Smooth muscle cell (in vitro differentiated cells): ENCODE data around the gene BARHL2. TPM values are rescaled to one million over a fixed set of nuclear protein-coding genes. Genes with fewer than 3 reads are reported as not detected.

Experiments used
- DNase-seq: peaks from one replicate; lab custom pipeline; 2025; ENCODE audit not compliant: unreplicated experiment; lab: John Stamatoyannopoulos, UW
- H2AFZ ChIP-seq: fragments of 200-600 bp; sonication (generic); 2 replicates; pipeline ENCODE4 v1.6.0; 2016; ENCODE audit warnings: antibody characterized with exemption, low read depth, mild to moderate bottlenecking
- H3F3A ChIP-seq: fragments of 200-600 bp; sonication (generic); 2 replicates; pipeline ENCODE4 v1.6.0; 2017; ENCODE audit warnings: antibody characterized with exemption, low read depth
- H3K27ac ChIP-seq: fragments of 200-600 bp; sonication (generic); 2 replicates; pipeline ENCODE4 v1.5.1; 2016; ENCODE audit warnings: low read depth, mild to moderate bottlenecking
- H3K27me3 ChIP-seq: fragments of 200-600 bp; sonication (generic); 2 replicates; pipeline ENCODE4 v1.6.1; 2016; ENCODE audit warnings: low read depth, mild to moderate bottlenecking
- H3K36me3 ChIP-seq: fragments of 200-600 bp; sonication (generic); 2 replicates; pipeline ENCODE4 v1.5.1; 2016; ENCODE audit warnings: low read depth
- H3K4me1 ChIP-seq: fragments of 200-600 bp; sonication (generic); 2 replicates; pipeline ENCODE4 v1.5.1; 2016; ENCODE audit warnings: low read depth
- H3K4me2 ChIP-seq: fragments of 200-600 bp; sonication (generic); 2 replicates; pipeline ENCODE4 v1.6.0; 2016; ENCODE audit warnings: mild to moderate bottlenecking
- H3K4me3 ChIP-seq: fragments of 200-600 bp; sonication (generic); 2 replicates; pipeline ENCODE4 v1.5.1; 2016; ENCODE audit warnings: mild to moderate bottlenecking
- H3K79me2 ChIP-seq: fragments of 200-600 bp; sonication (generic); 2 replicates; pipeline ENCODE4 v1.6.0; 2016; ENCODE audit warnings: low read depth, mild to moderate bottlenecking
- H3K9ac ChIP-seq: fragments of 200-600 bp; sonication (generic); 2 replicates; pipeline ENCODE4 v1.6.0; 2016; ENCODE audit warnings: low read depth
- H3K9me3 ChIP-seq: fragments of 200-600 bp; sonication (generic); replicated peaks from 2 replicates; pipeline ENCODE4 v1.5.1; 2016; ENCODE audit warnings: low read depth
- H4K20me1 ChIP-seq: fragments of 200-600 bp; sonication (generic); 2 replicates; pipeline ENCODE4 v1.6.0; 2016; ENCODE audit warnings: low read depth
- CTCF ChIP-seq: fragments of 200-600 bp; sonication (generic); IDR thresholded peaks from 2 replicates; pipeline ENCODE4 v1.5.1; 2017; ENCODE audit warnings: borderline replicate concordance, mild to moderate bottlenecking, antibody characterized with exemption; ENCODE audit not compliant: insufficient read depth, poor library complexity, severe bottlenecking
- WGBS: methylation state at CpG from one replicate; pipeline ENCODE4 v1.1.7; 2016; ENCODE audit warnings: low lambda C conversion rate; 5-methylcytosine and 5-hydroxymethylcytosine counted together
- polyA plus RNA-seq: library from polyadenylated mRNA; unstranded; fragments of >200 nt; fragmentation: Nextera tagmentation; extraction: Ambion mirVana; gene quantifications from 2 replicates; pipeline ENCODE4 v1.2.1, GENCODE V29; 2016
- total RNA-seq: library from RNA; depleted of rRNA; stranded (reverse); fragments of >200 nt; gene quantifications from 2 replicates; pipeline ENCODE4 v1.2.3, GENCODE V29; 2014

Gene BARHL2
- total and polyA plus RNA-seq, 2 experiments from 2014 or later, result not detected

DNA sequence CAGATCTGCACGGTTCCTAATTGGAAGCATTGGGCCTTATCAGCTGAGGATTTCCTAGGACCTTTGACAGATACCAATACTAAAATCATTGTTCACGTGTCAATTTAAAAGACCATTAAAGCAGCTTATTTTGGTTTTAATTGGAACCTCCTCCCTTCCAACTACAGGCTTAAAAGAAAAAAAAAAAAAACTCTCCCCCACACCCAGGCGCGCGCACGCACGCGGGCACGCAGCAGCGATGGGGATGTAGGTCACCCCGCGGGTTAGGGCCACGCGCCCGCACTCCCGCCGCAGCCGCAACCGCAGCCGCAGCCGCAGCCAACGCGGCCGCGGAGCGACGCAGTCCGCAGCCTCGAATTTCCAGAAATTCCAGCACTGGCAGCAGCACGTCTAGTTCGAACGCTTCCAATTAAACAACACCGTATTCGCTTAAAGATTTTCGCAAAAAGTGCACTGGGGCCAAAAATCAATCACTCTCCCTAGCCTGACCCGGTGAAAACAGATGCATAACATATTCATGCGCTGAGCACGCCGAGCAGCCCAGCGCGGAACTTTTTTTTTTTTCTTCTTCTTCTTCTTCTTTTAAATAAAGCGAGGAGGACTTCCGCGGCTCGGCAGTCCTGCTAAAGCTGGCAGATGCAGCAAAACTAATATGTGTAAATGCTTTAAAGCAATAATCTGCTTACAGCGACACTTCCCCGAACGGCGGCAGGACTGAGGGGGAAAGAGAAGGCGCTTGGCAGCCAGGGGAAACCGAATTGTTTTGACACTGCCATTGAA is 13.3 kb upstream of the BARHL2 start:
- H3K9ac ChIP-seq, result no peak overlapping the region
- peaks cover 26% of the 10 kb centered on the region for H3K4me1 ChIP-seq
- H3K27ac ChIP-seq, result no peak overlapping the region
- H3K79me2 ChIP-seq, result no peaks in the 10 kb centered on the region
- peak overlapping the region; percentile 42 for H3K4me3 ChIP-seq
- H3K27me3 ChIP-seq, result peaks cover 100% of the 10 kb centered on the region
- H4K20me1 ChIP-seq, result no peaks in the 10 kb centered on the region
- peak overlapping the region; percentile 95 for H3K4me2 ChIP-seq
- no peaks in the 10 kb centered on the region for H3K9me3 ChIP-seq
- DNase-seq, result no peak
- peak overlapping the region; percentile 69 for H2AFZ ChIP-seq
- no peaks in the 10 kb centered on the region for H3K36me3 ChIP-seq
- no peaks in the 10 kb centered on the region for H3F3A ChIP-seq
- TF ChIP-seq CTCF, result no peak
- WGBS, result 1% methylated on average over 51 of the region's 51 CpGs

DNA sequence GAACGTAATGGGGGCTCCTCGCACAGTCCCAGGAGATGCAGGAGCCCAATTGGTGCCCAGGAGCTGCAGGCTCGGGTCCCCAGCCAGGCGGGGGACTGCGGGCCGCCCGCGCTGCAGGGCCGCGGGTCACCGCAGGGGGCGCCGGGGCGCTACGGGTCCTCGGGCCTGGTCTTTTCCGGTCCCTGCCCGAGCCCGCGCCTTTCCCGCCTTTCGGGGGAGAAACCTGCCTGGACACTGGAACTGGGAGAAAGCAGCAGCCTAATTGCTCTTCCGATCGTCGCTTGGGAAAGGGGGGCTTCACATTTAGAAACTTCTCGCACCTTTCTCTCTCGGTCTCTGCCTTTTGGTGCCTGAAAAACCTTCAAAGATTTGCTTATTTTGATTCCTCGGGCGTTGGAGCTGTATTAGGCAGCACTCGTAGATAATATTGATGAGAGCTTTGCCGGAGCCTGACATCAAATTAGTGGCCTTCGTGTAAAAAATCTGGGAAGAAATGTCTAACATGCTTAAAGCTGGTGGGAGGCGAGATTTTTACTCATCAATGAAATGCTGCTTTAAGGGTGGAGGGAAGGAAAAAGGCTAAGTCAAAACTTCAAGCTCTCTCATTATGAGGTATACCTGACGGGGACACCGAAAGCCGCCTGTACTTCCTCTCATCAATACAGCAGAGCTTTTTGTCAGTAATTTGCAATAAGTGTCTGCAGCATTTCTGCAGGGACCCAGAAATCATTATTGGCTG is 12.6 kb upstream of the BARHL2 start:
- TF ChIP-seq CTCF, result peak; percentile 81
- H3K4me2 ChIP-seq, result peak overlapping the region; percentile 95

DNA sequence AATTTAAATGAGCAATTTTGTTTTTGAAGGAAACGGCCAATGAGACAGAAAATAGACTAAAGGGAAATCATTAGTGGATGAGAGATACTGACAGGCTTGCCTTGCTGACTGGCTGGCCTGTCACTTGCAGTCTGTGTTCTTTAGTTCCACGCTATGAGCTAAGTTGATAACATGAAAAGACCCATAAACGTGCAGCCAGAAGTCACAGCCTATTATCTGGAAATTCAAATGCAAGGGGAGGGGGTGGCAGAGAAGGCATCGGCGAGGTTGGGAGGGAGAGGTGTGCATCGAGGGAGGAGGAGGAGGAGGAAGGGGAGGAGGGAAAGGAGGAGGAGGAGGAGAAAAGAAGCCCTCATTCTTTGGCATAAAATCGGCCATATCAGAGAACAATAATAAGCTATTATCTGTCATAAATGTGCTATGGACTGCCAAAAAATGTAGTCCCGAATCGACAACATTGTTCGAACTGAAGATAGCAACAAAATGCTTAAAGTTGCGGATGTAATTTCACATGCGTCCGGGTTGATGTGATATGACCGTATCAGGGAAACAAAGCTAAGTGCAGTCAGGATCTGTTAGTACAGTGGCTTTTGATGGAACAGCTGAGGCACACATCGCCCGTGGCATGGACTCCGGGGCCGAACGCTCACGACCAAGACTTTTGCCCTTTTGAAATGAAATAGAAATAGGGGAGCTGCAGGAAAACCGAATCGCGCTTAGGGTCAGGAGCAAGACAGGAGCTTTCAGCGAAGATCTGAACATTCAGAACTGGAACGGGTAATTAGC is 11.6 kb upstream of the BARHL2 start:
- WGBS, result 12% methylated on average over 24 of the region's 25 CpGs
- H2AFZ ChIP-seq, result no peak overlapping the region
- H3K9ac ChIP-seq, result no peak overlapping the region
- H3K4me3 ChIP-seq, result no peak overlapping the region
- no peak for TF ChIP-seq CTCF
- peaks cover 100% of the 10 kb centered on the region for H3K27me3 ChIP-seq
- no peaks in the 10 kb centered on the region for H3K9me3 ChIP-seq
- H3K36me3 ChIP-seq, result no peaks in the 10 kb centered on the region
- H3K79me2 ChIP-seq, result no peaks in the 10 kb centered on the region
- no peaks in the 10 kb centered on the region for H4K20me1 ChIP-seq
- H3F3A ChIP-seq, result no peaks in the 10 kb centered on the region
- peak overlapping the region; percentile 95 for H3K4me2 ChIP-seq
- no peak overlapping the region for H3K27ac ChIP-seq
- H3K4me1 ChIP-seq, result peaks cover 38% of the 10 kb centered on the region
- no peak for DNase-seq

More for the DNA sequence above, 12.6 kb upstream of the BARHL2 start:
- Histone ChIP-seq H4K20me1 (no peaks in the 10 kb centered on the region), H3K9me3 (no peaks in the 10 kb centered on the region), H3F3A (no peaks in the 10 kb centered on the region), H3K79me2 (no peaks in the 10 kb centered on the region), H2AFZ (no peak overlapping the region), H3K4me1 (peaks cover 34% of the 10 kb centered on the region), H3K4me3 (peak overlapping the region; percentile 42), H3K27me3 (peaks cover 100% of the 10 kb centered on the region), H3K36me3 (no peaks in the 10 kb centered on the region), H3K9ac (no peak overlapping the region), H3K27ac (no peak overlapping the region)
- WGBS, result 7% methylated on average over 36 of the region's 36 CpGs
- DNase-seq, result no peak
